ENCODE measurements around the gene ATXN10. TPM values are rescaled to one million over a fixed set of nuclear protein-coding genes. Genes with fewer than 3 reads are reported as not detected.

The ATXN10 gene
- total and polyA plus RNA-seq, 2 of the 8 experiments (the other 6 are each of a cell fraction or from before 2014, with no cell fraction given) = 134 to 210 TPM

DNA sequence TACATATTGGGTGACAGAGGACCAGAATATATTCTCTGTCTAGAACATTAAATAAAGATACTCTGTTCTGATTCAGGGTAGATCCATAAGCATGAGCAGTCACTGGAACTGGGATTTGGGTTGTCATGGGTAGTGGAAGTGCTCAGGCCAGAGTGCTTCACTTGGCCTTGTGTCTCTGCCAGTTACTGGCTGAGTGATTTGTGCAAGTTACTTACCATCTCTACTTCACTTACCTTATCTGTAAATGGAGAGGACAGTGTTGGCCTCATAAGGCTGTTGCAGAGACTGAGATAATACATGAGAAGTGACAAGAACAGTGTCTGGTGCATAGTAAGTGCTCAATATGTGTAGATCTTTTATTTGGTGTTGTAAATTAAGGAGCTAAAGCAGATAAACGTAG, 17.6 kb downstream of the ATXN10 start (continued):
- TF ChIP-seq CHD7 (IDR thresholded peaks at IDR 0.05; ENCODE audit: insufficient replicate concordance, low read length) (no peak), RFX5 (IDR thresholded peaks at IDR 0.05; ENCODE audit: borderline replicate concordance, low read depth, low read length) (no peak), YY1 (IDR thresholded peaks at IDR 0.05; ENCODE audit: low read depth, low read length) (no peak)

Measured in H1 (cell line).